Epithelial cell of prostate (primary cell): Measurements from ENCODE around the gene OVOL1.
"Not testable (repeated sequence)": the region's sequence is repeated elsewhere in the genome, so short reads cannot be mapped to it uniquely, and the experiment has no call there.

Experiments used
- DNase-seq: peaks from one replicate; pipeline ENCODE4 v3.0.0-alpha.2; 2011; ENCODE audit warnings: low read depth, low spot score
- H3K27ac ChIP-seq: fragments of 450-650 bp; 2 replicates; pipeline ENCODE4 v1.5.1; 2017; ENCODE audit warnings: mild to moderate bottlenecking

The OVOL1 gene

GRCh38 chr11:65786786-65787636 is at the start of gene OVOL1:
OVOL1 (plus strand) TSS chr11:65787063; CDS start chr11:65787374, 311 bp downstream.
- H3K27ac ChIP-seq: peak within 1 kb of the TSS; percentile 35
- DNase-seq: no peak

- H3K27ac ChIP-seq: no peak overlapping the region
- DNase-seq: no peak
Observed at GRCh38 chr11:65739022-65739421, 47.8 kb upstream of the OVOL1 start.

- no peak overlapping the region for H3K27ac ChIP-seq
- DNase-seq: no peak
Observed at GRCh38 chr11:65741185-65741584, 45.7 kb upstream of the OVOL1 start.

- DNase-seq: no peak
- H3K27ac ChIP-seq: no peak overlapping the region
Observed at GRCh38 chr11:65742353-65742752, 44.5 kb upstream of the OVOL1 start.

GRCh38 chr11:65743681-65744025 is 43.2 kb upstream of the OVOL1 start:
- H3K27ac ChIP-seq: no peak overlapping the region
- no peak for DNase-seq

GRCh38 chr11:65744026-65744698 is 42.7 kb upstream of the OVOL1 start:
- H3K27ac ChIP-seq: no peak overlapping the region
- DNase-seq: no peak

- no peak for DNase-seq
- H3K27ac ChIP-seq: no peak overlapping the region
Observed at GRCh38 chr11:65744699-65745042, 42.2 kb upstream of the OVOL1 start.

GRCh38 chr11:65745049-65745448 is 41.8 kb upstream of the OVOL1 start:
- H3K27ac ChIP-seq: no peak overlapping the region
- no peak for DNase-seq

GRCh38 chr11:65762169-65762568 is 24.7 kb upstream of the OVOL1 start:
- not testable (repeated sequence) for DNase-seq, H3K27ac ChIP-seq

- not testable (repeated sequence) for DNase-seq, H3K27ac ChIP-seq
Observed at GRCh38 chr11:65762816-65763215, 24.0 kb upstream of the OVOL1 start.

GRCh38 chr11:65764434-65764833 is 22.4 kb upstream of the OVOL1 start:
- no peak overlapping the region for H3K27ac ChIP-seq
- no peak for DNase-seq

GRCh38 chr11:65766535-65766934 is 20.3 kb upstream of the OVOL1 start:
- DNase-seq: no peak
- no peak overlapping the region for H3K27ac ChIP-seq

- H3K27ac ChIP-seq: no peak overlapping the region
- DNase-seq: no peak
Observed at GRCh38 chr11:65767406-65767805, 19.5 kb upstream of the OVOL1 start.

GRCh38 chr11:65767806-65768205 is 19.1 kb upstream of the OVOL1 start:
- DNase-seq, H3K27ac ChIP-seq: not testable (repeated sequence)

- DNase-seq: no peak
- H3K27ac ChIP-seq: no peak overlapping the region
Observed at GRCh38 chr11:65770951-65771567, 15.8 kb upstream of the OVOL1 start.

- no peak for DNase-seq
- H3K27ac ChIP-seq: no peak overlapping the region
Observed at GRCh38 chr11:65771589-65772112, 15.2 kb upstream of the OVOL1 start.

- no peak overlapping the region for H3K27ac ChIP-seq
- no peak for DNase-seq
Observed at GRCh38 chr11:65773784-65774411, 13.0 kb upstream of the OVOL1 start.

- no peak for DNase-seq
- no peak overlapping the region for H3K27ac ChIP-seq
Observed at GRCh38 chr11:65774525-65775306, 12.1 kb upstream of the OVOL1 start.

GRCh38 chr11:65776196-65776595 is 10.7 kb upstream of the OVOL1 start:
- DNase-seq: no peak
- H3K27ac ChIP-seq: no peak overlapping the region

- H3K27ac ChIP-seq: peak overlapping the region; percentile 17
- DNase-seq: no peak
Observed at GRCh38 chr11:65776710-65777141, 10.1 kb upstream of the OVOL1 start.
